ENCODE results near the gene CETP.

DNA sequence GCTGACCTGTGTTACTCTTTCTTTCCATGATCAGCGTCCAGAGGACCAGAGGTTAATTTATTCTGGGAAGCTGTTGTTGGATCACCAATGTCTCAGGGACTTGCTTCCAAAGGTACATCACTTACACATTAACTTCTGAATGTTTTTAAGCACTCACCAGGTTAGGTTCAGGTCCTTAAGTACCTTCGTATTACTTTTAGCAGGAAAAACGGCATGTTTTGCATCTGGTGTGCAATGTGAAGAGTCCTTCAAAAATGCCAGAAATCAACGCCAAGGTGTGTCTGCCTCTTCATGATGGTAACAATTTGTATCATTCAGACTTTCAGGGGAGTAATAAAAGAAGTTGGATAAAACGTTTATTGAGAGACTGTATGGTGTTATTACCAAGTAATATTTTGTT, 26.5 kb upstream of the CETP start:
- TF ChIP-seq POLR2AphosphoS5 (IDR thresholded peaks at IDR 0.05) (no peak), CTCF (IDR thresholded peaks at IDR 0.05) (no peak)
